ENCODE measurements around the gene LINC01488.

Gene LINC01488

DNA sequence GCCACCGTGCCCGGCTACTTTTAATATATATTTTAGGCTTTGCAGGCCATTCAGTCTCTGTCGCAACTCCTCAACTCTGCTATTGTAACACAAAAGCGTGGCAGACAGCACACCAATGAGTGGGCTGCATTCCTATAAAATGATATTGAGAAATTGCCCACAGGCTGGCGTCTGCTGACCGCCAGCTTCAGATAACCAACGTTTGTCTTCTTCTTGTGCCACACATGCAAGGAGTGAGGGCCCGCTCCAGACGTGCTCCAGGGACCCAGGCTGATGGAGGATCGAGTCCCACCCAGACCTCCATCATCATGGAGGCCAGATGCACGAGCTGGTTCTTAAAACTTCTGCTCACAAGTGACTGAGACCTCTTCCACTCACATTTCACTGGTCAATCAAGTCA, 35.4 kb upstream of the LINC01488 start:
- DNase-seq, result no peak

GRCh38 chr11:69447786-69448185, 33.7 kb upstream of the LINC01488 start:
- no peak for DNase-seq

- DNase-seq, result no peak
Measured at GRCh38 chr11:69448471-69449284, 32.8 kb upstream of the LINC01488 start.

- no peak for DNase-seq
Measured at GRCh38 chr11:69449320-69450063, 32.0 kb upstream of the LINC01488 start.

DNA sequence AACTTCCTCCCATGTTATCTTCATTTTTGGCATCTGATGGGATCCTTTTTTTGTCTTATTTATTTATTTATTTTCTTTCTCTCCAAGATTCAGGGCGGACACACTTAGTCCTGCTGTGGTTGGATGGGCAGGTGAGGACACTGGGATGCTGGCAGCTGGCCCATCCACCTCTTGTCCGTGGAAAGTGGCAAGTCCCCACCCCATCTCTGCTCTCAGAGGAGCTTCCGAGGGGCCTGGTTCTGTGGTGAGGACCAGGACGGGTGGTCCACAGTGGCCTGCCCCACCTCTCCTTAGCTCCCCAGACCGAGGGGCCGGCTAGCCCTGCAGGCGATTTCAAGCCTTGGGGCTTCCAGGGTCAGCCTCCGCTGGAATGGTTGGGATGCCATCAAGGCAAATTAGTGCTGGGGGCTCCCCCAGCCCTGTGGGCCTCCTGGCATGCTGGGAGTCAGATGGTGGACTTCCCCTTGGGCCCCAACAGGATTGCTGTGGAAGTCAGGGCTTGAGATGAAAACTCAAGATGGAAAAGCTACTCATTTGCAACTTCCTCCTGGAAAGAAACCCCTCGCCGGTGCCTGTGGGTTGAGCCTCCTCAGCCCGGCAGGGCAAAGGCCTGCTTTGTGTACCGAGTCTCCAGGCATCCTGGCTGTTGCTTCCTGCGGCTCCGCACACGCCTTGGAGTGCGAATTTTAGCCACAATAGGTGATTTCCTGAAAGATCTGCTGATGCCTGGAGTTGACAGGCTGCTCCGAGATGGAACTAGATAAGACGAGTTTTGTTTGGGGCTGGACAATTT, 31.2 kb upstream of the LINC01488 start:
- no peak for DNase-seq

DNA sequence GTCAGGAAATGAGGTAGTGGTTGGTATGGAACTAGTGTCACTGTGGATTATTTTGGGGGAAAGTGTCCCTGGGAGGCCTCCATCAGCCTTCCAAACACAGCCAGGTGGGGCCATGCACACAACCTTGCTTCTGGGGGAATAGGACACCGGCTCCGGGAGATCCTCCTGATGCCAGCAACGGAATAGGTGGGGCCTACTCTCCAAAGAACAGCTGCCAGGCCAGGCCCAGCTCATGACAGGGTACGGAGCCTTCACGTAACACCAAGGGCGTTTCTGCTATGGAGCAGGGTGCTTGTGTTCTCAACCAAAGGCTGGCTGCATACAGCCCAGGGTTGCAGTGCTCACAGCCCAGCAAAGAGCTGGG, 30.6 kb upstream of the LINC01488 start:
- DNase-seq, result no peak

- DNase-seq, result no peak
Measured at GRCh38 chr11:69451289-69451688, 30.2 kb upstream of the LINC01488 start.

DNA sequence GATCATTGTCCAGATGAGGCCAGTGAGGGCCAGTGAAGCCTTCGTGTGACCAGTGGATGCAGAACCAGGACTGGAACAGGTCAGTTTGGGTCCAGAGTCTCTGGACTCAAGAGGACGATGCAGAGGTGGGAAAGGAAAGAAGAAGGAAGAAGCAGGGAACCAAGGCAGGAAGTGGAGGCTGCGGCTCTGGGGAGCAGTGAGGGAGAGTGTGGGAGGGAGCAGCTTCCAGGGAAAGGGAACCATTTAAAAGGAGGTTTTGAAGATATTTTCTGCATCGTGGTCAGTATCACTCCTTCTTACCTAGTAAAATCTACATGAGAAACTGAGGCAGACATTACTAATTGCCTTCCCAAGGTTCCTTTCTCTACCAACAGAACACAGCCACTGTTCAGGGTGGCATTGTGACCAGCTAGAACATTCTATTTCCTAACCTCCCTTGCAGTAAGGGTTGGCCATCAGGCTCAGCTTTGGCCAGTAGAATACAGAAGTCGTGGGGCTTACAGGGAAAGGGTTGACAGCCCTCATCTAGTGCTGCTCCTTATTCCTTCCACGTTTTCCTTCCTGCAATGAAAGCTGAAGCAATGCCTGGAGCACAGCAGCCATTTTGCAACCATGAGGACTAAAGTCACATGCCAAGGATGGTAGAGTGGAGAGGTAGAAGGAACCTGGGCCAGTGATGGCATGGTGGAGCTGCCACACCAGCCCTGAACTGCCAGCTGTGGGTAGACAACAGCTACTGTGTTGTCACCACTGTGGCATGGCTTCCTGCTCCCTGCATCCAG, 29.1 kb upstream of the LINC01488 start:
- no peak for DNase-seq

- DNase-seq, result no peak
Measured at GRCh38 chr11:69453151-69453550, 28.3 kb upstream of the LINC01488 start.

DNA sequence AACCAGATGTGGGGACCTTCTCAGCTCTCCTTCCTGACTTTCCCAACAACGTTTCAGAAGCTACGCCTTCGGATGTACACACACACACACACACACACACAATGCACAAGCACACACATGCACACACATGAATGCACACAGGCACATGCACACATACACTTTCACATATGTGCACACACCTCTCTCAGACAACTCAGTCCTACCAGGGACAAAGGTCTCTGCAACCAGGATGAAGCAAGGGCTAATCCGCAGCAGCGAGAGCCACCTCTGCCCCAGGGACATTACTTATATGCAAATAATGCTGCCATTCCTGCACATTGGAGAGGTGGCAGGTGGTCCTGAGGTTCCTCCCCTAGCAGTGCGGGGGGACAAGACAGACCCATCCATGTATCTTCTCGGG, 27.4 kb upstream of the LINC01488 start:
- no peak for DNase-seq

GRCh38 chr11:69455969-69456368, 25.5 kb upstream of the LINC01488 start:
- no peak for DNase-seq

GRCh38 chr11:69456712-69457111, 24.8 kb upstream of the LINC01488 start:
- no peak for DNase-seq

DNA sequence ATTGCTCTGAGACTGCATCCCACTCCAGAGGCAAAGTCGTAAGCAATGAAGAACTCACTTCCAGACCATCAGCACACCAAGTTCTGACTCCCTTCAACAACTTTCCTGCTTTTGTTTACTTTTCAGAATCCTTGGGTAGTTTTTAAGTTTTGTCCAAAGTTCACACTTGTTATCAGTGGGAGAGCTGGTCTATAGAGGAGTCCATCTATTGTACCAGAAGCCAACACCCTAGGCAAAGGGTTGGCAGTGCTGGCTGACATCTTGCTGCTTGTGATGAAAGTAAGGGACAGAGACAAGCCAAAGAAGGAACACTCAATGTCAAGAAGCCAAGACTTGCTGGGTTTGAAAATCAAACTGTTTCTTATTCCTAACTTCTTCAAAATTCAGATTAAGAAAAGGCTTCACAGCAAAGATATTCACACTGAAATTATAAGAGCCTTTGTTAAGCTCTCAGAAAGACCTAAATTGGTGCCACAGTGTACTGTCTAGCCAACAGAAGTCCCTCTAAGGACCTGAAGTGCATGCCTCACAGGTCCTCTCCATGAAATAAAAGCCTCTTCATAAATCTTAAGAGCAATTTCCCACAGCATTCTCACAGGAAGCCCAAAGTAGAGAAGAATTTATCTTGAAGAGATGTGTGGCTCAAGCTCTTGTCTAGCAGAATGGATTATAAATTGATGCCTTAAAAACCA, 21.5 kb upstream of the LINC01488 start:
- DNase-seq, result no peak

- DNase-seq, result no peak
Measured at GRCh38 chr11:69460540-69461257, 20.8 kb upstream of the LINC01488 start.

DNA sequence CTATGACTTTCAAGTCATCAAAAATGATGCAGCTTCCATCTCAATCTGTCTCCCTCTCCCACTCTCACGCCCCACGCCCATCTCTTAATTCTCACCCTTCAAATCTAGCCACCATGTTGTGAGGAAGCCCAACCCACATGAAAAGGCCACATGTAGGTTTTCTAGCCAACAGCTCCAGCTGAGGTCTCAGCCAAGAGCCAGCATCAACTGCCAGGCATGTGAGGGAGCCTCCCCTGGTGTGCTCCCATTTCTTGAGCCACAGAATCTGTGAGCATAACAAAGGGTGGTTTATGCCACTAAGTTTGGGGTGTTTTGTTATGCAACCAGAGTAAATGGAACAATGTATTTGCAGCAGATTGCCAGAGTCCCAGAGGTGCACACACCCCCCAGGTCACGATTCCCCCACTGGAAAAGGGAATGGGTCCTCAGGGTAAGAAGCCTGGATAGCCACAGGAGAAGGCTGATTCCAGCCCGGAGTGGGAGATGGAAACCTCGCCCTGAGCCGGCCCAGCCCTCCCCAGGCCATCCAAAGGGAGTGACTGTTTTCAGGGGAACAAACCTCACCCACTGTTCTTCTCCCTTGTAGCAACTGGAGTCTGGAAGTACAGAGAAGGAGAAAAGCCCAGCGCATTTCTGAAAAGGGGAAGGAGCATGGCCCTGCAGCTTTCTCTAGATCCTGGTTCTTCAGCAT, 20.0 kb upstream of the LINC01488 start:
- no peak for DNase-seq

- DNase-seq, result no peak
Measured at GRCh38 chr11:69462106-69462951, 19.1 kb upstream of the LINC01488 start.

DNA sequence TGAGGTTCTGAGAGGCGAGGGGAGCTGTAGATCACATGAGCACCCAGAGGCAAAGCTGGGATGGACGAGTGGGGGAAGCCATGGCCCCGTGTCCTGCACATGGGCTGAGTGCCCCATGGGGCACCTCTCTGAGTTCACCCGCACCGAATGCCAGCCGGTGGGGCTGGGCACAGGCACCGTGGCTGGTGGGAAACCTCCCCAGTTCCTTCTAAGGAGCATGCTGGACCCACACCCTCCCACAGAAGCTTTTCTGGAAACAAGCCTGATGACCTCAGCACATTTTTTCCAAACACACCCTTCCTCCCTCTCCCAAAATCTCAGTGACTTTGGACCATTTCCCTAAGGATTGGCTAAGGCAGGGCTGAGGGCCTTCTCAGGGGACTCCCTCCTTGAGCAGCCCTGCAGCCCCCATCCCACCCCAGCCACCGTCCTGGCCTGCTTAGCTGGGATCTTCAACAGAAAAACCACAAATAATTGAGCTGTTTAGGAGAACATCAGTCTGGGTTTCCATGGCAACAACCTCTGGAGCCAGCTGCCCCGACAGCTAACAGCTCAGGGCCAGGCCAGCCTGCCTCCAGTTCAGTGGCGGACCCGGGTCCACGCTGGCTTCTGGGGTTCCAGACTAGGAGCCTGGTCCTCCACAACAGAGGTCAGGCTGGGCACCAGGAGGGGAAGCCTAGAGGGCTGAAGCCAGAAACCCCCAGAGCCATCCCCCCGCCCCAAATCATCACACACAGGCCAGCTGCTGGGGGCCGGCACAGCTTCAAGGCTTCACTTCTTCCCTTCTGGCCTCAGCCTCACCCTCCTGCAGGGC, 18.1 kb upstream of the LINC01488 start:
- no peak for DNase-seq

GRCh38 chr11:69463995-69464960, 17.2 kb upstream of the LINC01488 start:
- DNase-seq, result no peak

All from NCI-H748 treated with DMSO at 0.1 percent for 48 hours (cell line).